HepG2 (cell line): ENCODE results near the gene TMEM98.

Experiments
- AGO2 ChIP-seq: fragments of 200-400 bp; formaldehyde crosslinking; optimal IDR thresholded peaks from 2 replicates; pipeline ENCODE3; 2017; ENCODE audit warnings: mild to moderate bottlenecking, low read depth, low read length, moderate library complexity
- BRCA1 ChIP-seq: sonication (generic); formaldehyde crosslinking; IDR thresholded peaks from 2 replicates; pipeline ENCODE4 v1.4.0; 2020; ENCODE audit warnings: missing genetic modification reagents
- CEBPB ChIP-seq: IDR thresholded peaks from 2 replicates; pipeline ENCODE4 v1.6.1; 2011; ENCODE audit warnings: low read depth, low read length, improper control_type of control experiment, borderline replicate concordance
- FIP1L1 ChIP-seq: fragments of 200-400 bp; formaldehyde crosslinking; IDR thresholded peaks from 2 replicates; pipeline ENCODE4 v1.6.1; 2018; ENCODE audit warnings: low read depth, mild to moderate bottlenecking, low read length, moderate library complexity, borderline replicate concordance; ENCODE audit not compliant: insufficient read depth
- IKZF4 ChIP-seq: sonication (generic); formaldehyde crosslinking; IDR thresholded peaks from 2 replicates; pipeline ENCODE4 v1.5.1; 2020; ENCODE audit warnings: borderline replicate concordance, mild to moderate bottlenecking, low read depth, missing genetic modification reagents; ENCODE audit errors: not compliant biosample characterization
- ZC3H4 ChIP-seq: sonication (generic); formaldehyde crosslinking; IDR thresholded peaks from 2 replicates; pipeline ENCODE4 v1.4.0; 2020; ENCODE audit warnings: missing genetic modification reagents, borderline replicate concordance
- TF ChIP-seq, protein P1 (sequence below): sonication (generic); formaldehyde crosslinking; IDR thresholded peaks from 2 replicates; pipeline ENCODE4 v1.4.0; 2020; ENCODE audit warnings: missing genetic modification reagents
- TF ChIP-seq, protein P2 (sequence below): sonication (generic); formaldehyde crosslinking; IDR thresholded peaks from 2 replicates; pipeline ENCODE4 v1.4.0; 2020; ENCODE audit warnings: missing genetic modification reagents
- TF ChIP-seq, protein P3 (sequence below): sonication (generic); formaldehyde crosslinking; IDR thresholded peaks from 2 replicates; pipeline ENCODE4 v1.5.0; 2020; ENCODE audit warnings: mild to moderate bottlenecking, missing genetic modification reagents, moderate library complexity
- TF ChIP-seq, protein P4 (sequence below): sonication (generic); formaldehyde crosslinking; IDR thresholded peaks from 2 replicates; pipeline ENCODE4 v1.9.0; 2021; ENCODE audit warnings: missing genetic modification reagents, borderline replicate concordance

DNA sequence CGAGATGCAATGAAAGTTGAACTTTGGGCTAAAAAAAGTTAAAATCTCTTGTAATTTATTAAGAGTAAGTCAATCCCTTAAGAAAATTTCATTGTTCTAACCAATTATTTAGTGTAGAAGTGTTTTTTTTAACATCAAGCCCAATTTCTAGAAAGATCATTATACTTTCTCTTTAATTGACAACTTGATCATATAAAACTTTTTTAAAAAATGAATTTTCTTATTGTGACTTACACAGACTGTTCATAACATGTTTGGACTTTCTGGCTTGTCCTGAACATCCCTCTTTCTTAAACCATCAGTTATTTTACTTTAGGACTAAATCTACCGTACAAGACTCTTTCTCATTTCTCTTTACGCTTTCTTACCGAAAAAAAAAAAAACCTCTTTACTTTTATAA is 26.2 kb upstream of the TMEM98 start:
- TF ChIP-seq, protein P1, sequence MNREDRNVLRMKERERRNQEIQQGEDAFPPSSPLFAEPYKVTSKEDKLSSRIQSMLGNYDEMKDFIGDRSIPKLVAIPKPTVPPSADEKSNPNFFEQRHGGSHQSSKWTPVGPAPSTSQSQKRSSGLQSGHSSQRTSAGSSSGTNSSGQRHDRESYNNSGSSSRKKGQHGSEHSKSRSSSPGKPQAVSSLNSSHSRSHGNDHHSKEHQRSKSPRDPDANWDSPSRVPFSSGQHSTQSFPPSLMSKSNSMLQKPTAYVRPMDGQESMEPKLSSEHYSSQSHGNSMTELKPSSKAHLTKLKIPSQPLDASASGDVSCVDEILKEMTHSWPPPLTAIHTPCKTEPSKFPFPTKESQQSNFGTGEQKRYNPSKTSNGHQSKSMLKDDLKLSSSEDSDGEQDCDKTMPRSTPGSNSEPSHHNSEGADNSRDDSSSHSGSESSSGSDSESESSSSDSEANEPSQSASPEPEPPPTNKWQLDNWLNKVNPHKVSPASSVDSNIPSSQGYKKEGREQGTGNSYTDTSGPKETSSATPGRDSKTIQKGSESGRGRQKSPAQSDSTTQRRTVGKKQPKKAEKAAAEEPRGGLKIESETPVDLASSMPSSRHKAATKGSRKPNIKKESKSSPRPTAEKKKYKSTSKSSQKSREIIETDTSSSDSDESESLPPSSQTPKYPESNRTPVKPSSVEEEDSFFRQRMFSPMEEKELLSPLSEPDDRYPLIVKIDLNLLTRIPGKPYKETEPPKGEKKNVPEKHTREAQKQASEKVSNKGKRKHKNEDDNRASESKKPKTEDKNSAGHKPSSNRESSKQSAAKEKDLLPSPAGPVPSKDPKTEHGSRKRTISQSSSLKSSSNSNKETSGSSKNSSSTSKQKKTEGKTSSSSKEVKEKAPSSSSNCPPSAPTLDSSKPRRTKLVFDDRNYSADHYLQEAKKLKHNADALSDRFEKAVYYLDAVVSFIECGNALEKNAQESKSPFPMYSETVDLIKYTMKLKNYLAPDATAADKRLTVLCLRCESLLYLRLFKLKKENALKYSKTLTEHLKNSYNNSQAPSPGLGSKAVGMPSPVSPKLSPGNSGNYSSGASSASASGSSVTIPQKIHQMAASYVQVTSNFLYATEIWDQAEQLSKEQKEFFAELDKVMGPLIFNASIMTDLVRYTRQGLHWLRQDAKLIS (CRISPR knock-in tag) = no peak
- no peak for TF ChIP-seq IKZF4
- no peak for TF ChIP-seq ZC3H4 (CRISPR knock-in tag)
- no peak for TF ChIP-seq AGO2
- TF ChIP-seq, protein P2, sequence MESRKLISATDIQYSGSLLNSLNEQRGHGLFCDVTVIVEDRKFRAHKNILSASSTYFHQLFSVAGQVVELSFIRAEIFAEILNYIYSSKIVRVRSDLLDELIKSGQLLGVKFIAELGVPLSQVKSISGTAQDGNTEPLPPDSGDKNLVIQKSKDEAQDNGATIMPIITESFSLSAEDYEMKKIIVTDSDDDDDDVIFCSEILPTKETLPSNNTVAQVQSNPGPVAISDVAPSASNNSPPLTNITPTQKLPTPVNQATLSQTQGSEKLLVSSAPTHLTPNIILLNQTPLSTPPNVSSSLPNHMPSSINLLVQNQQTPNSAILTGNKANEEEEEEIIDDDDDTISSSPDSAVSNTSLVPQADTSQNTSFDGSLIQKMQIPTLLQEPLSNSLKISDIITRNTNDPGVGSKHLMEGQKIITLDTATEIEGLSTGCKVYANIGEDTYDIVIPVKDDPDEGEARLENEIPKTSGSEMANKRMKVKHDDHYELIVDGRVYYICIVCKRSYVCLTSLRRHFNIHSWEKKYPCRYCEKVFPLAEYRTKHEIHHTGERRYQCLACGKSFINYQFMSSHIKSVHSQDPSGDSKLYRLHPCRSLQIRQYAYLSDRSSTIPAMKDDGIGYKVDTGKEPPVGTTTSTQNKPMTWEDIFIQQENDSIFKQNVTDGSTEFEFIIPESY (CRISPR knock-in tag) = no peak
- TF ChIP-seq BRCA1 (CRISPR knock-in tag) = no peak
- TF ChIP-seq, protein P3, sequence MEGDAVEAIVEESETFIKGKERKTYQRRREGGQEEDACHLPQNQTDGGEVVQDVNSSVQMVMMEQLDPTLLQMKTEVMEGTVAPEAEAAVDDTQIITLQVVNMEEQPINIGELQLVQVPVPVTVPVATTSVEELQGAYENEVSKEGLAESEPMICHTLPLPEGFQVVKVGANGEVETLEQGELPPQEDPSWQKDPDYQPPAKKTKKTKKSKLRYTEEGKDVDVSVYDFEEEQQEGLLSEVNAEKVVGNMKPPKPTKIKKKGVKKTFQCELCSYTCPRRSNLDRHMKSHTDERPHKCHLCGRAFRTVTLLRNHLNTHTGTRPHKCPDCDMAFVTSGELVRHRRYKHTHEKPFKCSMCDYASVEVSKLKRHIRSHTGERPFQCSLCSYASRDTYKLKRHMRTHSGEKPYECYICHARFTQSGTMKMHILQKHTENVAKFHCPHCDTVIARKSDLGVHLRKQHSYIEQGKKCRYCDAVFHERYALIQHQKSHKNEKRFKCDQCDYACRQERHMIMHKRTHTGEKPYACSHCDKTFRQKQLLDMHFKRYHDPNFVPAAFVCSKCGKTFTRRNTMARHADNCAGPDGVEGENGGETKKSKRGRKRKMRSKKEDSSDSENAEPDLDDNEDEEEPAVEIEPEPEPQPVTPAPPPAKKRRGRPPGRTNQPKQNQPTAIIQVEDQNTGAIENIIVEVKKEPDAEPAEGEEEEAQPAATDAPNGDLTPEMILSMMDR (CRISPR knock-in tag) = no peak
- no peak for TF ChIP-seq FIP1L1
- no peak for TF ChIP-seq CEBPB
- TF ChIP-seq, protein P4, sequence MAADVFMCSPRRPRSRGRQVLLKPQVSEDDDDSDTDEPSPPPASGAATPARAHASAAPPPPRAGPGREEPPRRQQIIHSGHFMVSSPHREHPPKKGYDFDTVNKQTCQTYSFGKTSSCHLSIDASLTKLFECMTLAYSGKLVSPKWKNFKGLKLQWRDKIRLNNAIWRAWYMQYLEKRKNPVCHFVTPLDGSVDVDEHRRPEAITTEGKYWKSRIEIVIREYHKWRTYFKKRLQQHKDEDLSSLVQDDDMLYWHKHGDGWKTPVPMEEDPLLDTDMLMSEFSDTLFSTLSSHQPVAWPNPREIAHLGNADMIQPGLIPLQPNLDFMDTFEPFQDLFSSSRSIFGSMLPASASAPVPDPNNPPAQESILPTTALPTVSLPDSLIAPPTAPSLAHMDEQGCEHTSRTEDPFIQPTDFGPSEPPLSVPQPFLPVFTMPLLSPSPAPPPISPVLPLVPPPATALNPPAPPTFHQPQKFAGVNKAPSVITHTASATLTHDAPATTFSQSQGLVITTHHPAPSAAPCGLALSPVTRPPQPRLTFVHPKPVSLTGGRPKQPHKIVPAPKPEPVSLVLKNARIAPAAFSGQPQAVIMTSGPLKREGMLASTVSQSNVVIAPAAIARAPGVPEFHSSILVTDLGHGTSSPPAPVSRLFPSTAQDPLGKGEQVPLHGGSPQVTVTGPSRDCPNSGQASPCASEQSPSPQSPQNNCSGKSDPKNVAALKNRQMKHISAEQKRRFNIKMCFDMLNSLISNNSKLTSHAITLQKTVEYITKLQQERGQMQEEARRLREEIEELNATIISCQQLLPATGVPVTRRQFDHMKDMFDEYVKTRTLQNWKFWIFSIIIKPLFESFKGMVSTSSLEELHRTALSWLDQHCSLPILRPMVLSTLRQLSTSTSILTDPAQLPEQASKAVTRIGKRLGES (CRISPR knock-in tag) = no peak
